Thyroid gland (tissue), 4 donors: ENCODE measurements around the gene MAD2L1BP. TPM values are rescaled to one million over a fixed set of nuclear protein-coding genes. Genes with fewer than 3 reads are reported as not detected.

Experiments used
- DNase-seq, 2 donors: peaks; one replicate each; pipeline ENCODE4 v3.0.0-alpha.2; 2019
- H3K27ac ChIP-seq, 3 donors: fragments of 200-600 bp; sonication (generic); 1 replicate in 2 of 3; 2 replicates in 1 of 3; pipeline ENCODE4 v1.5.1; 2016 to 2019; ENCODE audit warnings: mild to moderate bottlenecking in 1 of 3, moderate library complexity in 1 of 3
- H3K27me3 ChIP-seq: fragments of 200-600 bp; sonication (generic); one replicate; pipeline ENCODE4 v1.5.1; 2019
- H3K36me3 ChIP-seq, 2 donors: fragments of 200-600 bp; sonication (generic); one replicate each; pipeline ENCODE4 v1.5.1; 2016 to 2019
- H3K4me1 ChIP-seq, 2 donors: fragments of 200-600 bp; sonication (generic); one replicate each; pipeline ENCODE4 v1.5.1; 2017 to 2019
- H3K4me3 ChIP-seq, 3 donors: fragments of 200-600 bp; sonication (generic); replicated peaks in 1 of 3; 1 replicate in 2 of 3; 2 replicates in 1 of 3; pipeline ENCODE4 v1.5.1; 2016; ENCODE audit warnings: mild to moderate bottlenecking in 1 of 3
- H3K9me3 ChIP-seq: fragments of 200-600 bp; sonication (generic); one replicate; pipeline ENCODE4 v1.5.1; 2017
- POLR2A ChIP-seq, 2 donors: fragments of 450-650 bp; IDR thresholded peaks; one replicate each; pipeline ENCODE4 v1.6.1; 2017; ENCODE audit warnings: antibody characterized with exemption in 2 of 2, mild to moderate bottlenecking in 2 of 2, moderate library complexity in 1 of 2
- WGBS, 2 donors: methylation state at CpG; one replicate each; pipeline ENCODE4 v1.1.5; 2017; 5-methylcytosine and 5-hydroxymethylcytosine counted together
- intact Hi-C: fragments of 100-400 bp; cut with DNase I; formaldehyde crosslinking; loops from one replicate; pipeline ENCODE4 v1.15.1; 2023
- total RNA-seq, 4 donors: library from RNA; depleted of rRNA; stranded (reverse); fragments of >200 nt; gene quantifications; one replicate each; pipeline ENCODE4 v1.2.3, GENCODE V29; 2016
- TF ChIP-seq, protein P1 (sequence below), 6 experiments: fragments of 200-600 bp in 3 of 6; fragments of 450-650 bp in 3 of 6; sonication (generic) in 3 of 6; IDR thresholded peaks; one replicate each; pipeline ENCODE4 v1.5.1; 2016 to 2019; ENCODE audit warnings: antibody characterized with exemption in 6 of 6, mild to moderate bottlenecking in 2 of 6, inconsistent platforms in 1 of 6, moderate library complexity in 1 of 6

The MAD2L1BP gene
- total RNA-seq, 4 donors from 2014 or later, result 15.9 to 54.8 (median 20.4) TPM

GRCh38 chr6:43604174-43604573 is 31.5 kb upstream of the MAD2L1BP start:
- DNase-seq, result no peak
- WGBS, 2 donors, result 96 to 97% methylated on average over 2 of the region's 2 CpGs
- Histone ChIP-seq H3K4me1 (no peaks in the 10 kb centered on the region), H3K27ac (no peak overlapping the region), H3K27me3 (no peaks in the 10 kb centered on the region), H3K36me3 (peaks cover 6 to 20% of the 10 kb centered on the region in 2 donors), H3K9me3 (no peaks in the 10 kb centered on the region), H3K4me3 (no peak overlapping the region)
- intact Hi-C loops, result no loop called here
- TF ChIP-seq, protein P1, sequence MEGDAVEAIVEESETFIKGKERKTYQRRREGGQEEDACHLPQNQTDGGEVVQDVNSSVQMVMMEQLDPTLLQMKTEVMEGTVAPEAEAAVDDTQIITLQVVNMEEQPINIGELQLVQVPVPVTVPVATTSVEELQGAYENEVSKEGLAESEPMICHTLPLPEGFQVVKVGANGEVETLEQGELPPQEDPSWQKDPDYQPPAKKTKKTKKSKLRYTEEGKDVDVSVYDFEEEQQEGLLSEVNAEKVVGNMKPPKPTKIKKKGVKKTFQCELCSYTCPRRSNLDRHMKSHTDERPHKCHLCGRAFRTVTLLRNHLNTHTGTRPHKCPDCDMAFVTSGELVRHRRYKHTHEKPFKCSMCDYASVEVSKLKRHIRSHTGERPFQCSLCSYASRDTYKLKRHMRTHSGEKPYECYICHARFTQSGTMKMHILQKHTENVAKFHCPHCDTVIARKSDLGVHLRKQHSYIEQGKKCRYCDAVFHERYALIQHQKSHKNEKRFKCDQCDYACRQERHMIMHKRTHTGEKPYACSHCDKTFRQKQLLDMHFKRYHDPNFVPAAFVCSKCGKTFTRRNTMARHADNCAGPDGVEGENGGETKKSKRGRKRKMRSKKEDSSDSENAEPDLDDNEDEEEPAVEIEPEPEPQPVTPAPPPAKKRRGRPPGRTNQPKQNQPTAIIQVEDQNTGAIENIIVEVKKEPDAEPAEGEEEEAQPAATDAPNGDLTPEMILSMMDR (IDR thresholded peaks at IDR 0.05), result no peak
- no peak for TF ChIP-seq POLR2A (IDR thresholded peaks at IDR 0.05)

- WGBS, 2 donors, result 92 to 95% methylated on average over 2 of the region's 2 CpGs
- intact Hi-C loops, result no loop called here
- no peak for DNase-seq
Measured at GRCh38 chr6:43606019-43606418, 29.6 kb upstream of the MAD2L1BP start.

DNA sequence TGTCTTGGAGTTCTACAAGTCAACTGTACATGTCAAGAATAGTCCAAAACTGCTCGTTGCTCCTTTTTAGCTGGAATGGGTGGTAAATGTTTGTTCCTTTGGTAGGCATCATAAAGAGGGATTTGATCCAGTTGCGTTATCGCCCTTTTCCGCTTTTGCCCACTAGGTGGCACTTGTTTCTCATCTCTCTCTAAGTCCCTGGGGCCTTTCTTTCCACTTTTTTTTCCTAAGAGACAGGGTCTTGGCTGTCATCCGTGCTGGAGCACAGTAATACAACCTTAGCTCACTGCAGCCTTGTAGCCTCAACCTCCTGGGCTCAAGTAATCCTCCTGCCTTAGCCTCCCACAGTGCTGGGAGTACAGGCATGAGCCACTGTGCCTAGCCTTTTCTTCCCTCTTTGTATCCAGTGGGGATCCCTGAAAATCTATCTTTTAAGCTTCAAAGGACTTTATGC is 27.3 kb upstream of the MAD2L1BP start:
- DNase-seq, result peak; percentile 71 to 72
- H3K36me3 ChIP-seq, result peaks cover 5 to 10% of the 10 kb centered on the region in 2 donors
- no peak overlapping the region for H3K27ac ChIP-seq
- WGBS, 2 donors, result 5% methylated on average over 5 of the region's 5 CpGs
- no peak overlapping the region for H3K4me3 ChIP-seq
- H3K9me3 ChIP-seq, result no peaks in the 10 kb centered on the region
- intact Hi-C loops, result no loop called here
- no peaks in the 10 kb centered on the region for H3K27me3 ChIP-seq
- no peaks in the 10 kb centered on the region for H3K4me1 ChIP-seq
- TF ChIP-seq, protein P1 (IDR thresholded peaks at IDR 0.05), result peak; percentile 55 to 75 (median 64)
- no peak for TF ChIP-seq POLR2A (IDR thresholded peaks at IDR 0.05)

More at GRCh38 chr6:43606019-43606418, 29.6 kb upstream of the MAD2L1BP start:
- no peak overlapping the region for H3K27ac ChIP-seq
- peaks cover 12 to 18% of the 10 kb centered on the region in 2 donors for H3K36me3 ChIP-seq
- H3K27me3 ChIP-seq, result no peaks in the 10 kb centered on the region
- H3K9me3 ChIP-seq, result no peaks in the 10 kb centered on the region
- TF ChIP-seq, protein P1 (IDR thresholded peaks at IDR 0.05), result no peak
- no peak for TF ChIP-seq POLR2A (IDR thresholded peaks at IDR 0.05)
- H3K4me1 ChIP-seq, result no peaks in the 10 kb centered on the region
- H3K4me3 ChIP-seq, result no peak overlapping the region

DNA sequence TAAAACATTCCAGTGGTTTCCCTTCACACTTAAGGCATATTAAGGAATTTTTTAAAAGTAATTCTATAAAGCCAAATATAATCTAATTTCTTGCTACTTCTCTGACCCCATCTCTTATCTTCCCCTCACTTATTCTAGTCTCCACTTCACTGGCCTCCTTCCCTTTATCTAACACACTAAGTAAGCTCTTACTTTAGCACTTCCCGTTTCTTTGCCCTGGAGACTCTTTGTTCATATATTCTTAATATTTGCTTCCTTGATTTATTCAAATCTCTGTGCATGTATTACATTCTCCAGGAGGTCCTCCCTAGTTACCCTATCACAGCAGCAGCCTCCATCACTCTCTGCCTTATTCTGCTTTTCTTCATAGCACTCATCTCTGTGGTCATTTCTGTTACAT is 26.8 kb upstream of the MAD2L1BP start:
- intact Hi-C loops, result no loop called here
- 73 to 82% methylated on average over 1 of the region's 1 CpG for WGBS, 2 donors

DNA sequence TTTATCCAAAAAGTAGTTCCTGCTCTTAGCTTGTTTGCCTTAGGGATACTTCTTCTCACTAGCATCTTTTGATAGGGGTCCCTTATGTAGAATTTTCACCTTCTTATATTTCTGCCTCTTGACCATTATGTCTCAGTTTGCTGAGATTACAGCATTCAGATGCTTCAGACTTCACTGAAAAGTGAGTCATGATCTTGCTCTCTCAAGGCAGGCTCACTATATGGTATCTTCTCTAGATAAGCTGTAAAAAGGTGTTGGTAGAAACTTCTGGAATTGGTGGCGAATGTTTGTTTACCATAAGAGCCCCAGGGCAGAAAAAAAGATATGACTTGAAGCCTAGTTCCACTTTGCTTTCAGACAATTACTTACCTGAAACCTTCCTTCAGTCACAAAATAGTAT is 26.2 kb upstream of the MAD2L1BP start:
- Histone ChIP-seq H3K9me3 (no peaks in the 10 kb centered on the region), H3K27ac (no peak overlapping the region), H3K36me3 (peaks cover 14 to 20% of the 10 kb centered on the region in 2 donors), H3K4me3 (no peak overlapping the region), H3K4me1 (no peaks in the 10 kb centered on the region), H3K27me3 (no peaks in the 10 kb centered on the region)
- TF ChIP-seq, protein P1 (IDR thresholded peaks at IDR 0.05), result no peak
- no peak for TF ChIP-seq POLR2A (IDR thresholded peaks at IDR 0.05)
- intact Hi-C loops, result no loop called here
- no peak for DNase-seq
- 89 to 91% methylated on average over 1 of the region's 1 CpG for WGBS, 2 donors

More for the DNA sequence above, 26.8 kb upstream of the MAD2L1BP start:
- Histone ChIP-seq H3K4me1 (no peaks in the 10 kb centered on the region), H3K27me3 (no peaks in the 10 kb centered on the region), H3K4me3 (no peak overlapping the region), H3K27ac (no peak overlapping the region), H3K36me3 (peaks cover 8 to 15% of the 10 kb centered on the region in 2 donors), H3K9me3 (no peaks in the 10 kb centered on the region)
- no peak for TF ChIP-seq POLR2A (IDR thresholded peaks at IDR 0.05)
- TF ChIP-seq, protein P1 (IDR thresholded peaks at IDR 0.05), result no peak
- DNase-seq, result no peak
